NCI-H1105 treated with DMSO at 0.1 percent for 48 hours (cell line): ENCODE results near the gene ZBTB12.
"Not testable (repeated sequence)": the region's sequence is repeated elsewhere in the genome, so short reads cannot be mapped to it uniquely, and the experiment has no call there.

Source experiments
- DNase-seq: peaks from one replicate; lab custom pipeline; 2025; lab: John Stamatoyannopoulos, UW

ZBTB12 gene

GRCh38 chr6:31874836-31875572 lies 26.9 kb downstream of the ZBTB12 start:
- no peak for DNase-seq

- DNase-seq, result no peak
Measured at GRCh38 chr6:31874084-31874670, 27.7 kb downstream of the ZBTB12 start.

DNA sequence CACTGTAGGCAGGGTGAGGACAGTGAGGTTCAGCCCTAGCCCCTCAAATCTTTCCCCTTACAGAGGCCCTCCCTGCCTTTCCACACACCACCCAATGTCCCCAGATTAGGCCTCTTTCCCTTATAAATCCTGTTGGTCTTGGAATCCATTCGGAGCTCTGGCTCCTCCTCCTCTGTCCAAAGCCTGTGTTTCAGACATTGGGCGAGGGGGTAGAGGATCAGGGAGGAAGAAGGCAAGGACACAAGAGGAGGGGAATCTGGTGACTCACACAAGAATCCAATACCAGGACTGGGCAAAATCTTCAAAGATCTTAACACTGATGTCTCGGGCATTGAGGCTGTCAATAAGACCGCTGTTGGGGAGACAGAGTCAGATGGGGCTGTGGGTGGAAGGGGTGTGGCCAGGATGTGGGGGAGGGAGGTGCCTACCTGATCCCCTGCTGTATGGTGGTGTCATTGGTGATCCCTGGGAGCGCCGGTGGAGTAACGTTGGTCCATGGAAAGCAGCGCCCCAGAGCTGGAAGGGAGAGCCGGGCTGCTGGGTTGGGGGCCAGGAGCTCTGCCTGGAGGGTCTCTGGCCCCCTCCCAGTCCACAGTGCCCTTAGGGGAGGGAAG lies 30.7 kb downstream of the ZBTB12 start:
- DNase-seq, result no peak

GRCh38 chr6:31870385-31870921 lies 31.4 kb downstream of the ZBTB12 start:
- DNase-seq, result no peak

GRCh38 chr6:31869343-31869742 lies 32.5 kb downstream of the ZBTB12 start:
- no peak for DNase-seq

GRCh38 chr6:31868658-31868971 lies 33.3 kb downstream of the ZBTB12 start:
- not testable (repeated sequence) for DNase-seq

- DNase-seq, result no peak
Measured at GRCh38 chr6:31865205-31866118, 36.4 kb downstream of the ZBTB12 start.

DNA sequence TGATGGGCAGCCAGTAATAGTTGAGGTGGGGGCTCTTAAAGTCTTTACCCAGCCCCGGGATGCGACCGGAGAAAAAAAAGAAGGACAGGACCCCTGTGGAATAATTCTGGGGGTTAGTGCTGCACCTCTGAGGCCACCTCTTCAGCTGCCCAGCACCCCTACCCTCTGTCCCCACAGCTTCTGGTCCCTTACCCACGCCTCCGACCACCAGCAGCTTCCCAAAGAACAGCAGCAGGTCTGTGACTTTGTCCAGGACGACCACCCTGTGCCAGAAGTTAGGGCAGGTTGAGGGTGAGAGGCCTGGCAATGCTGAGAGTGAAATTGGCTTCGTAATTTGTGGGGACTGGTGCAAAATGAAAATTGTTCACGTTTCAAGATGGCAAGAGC lies 37.1 kb downstream of the ZBTB12 start:
- DNase-seq, result no peak

GRCh38 chr6:31864123-31864562 lies 37.7 kb downstream of the ZBTB12 start:
- DNase-seq, result not testable (repeated sequence)

DNA sequence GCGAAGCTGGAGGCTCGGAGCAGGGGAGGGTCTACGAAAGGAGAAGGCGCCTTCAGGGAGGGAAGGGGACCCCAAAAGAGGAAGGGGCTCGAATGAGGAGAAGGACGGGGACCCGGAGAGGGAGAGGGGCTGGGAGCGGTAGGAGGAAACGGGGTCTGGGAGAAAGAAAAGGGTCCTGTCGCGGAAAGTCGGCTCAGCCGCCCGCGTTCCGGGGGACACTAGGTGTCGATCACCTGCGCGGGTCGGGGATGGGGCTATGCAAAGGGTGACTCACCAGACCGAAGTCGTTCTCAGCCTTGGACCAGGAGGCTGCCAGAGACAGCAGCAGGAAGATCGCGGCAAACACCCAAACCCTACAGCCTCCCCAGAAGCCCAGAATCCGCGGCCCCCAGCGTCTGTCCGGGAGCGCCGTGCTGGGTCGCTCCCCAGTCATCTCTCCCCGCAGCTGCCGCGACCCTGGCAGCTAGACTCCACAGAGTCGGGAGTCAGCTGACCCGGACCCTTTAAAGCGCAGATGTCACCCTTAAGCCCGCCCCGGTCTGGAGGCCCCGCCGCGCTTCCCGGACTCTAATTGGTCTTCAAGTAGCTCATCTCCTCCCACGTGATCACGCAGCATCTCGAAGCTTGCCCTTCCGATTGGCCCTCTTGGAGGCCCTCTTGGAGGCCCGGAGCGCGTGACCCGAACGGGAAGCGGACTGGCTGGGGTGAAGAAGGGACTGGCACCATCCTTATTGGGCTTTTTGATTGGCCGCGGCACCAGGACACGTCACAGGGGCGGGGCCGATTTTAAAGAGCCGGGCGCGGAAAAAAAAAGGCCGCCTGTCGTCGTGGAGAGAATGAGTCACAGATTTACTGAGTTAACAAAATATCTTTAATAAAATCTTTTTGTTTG lies 39.3 kb downstream of the ZBTB12 start, which contains the start of gene NEU1:
Gene NEU1 (minus strand): TSS at position 478 of the 892 bp plus-strand sequence. CDS start 45 bp downstream, at position 433.
- DNase-seq, result peak; percentile 100

- DNase-seq, result no peak
Measured at GRCh38 chr6:31861919-31862343, 40.0 kb downstream of the ZBTB12 start.

GRCh38 chr6:31861150-31861549 lies 40.7 kb downstream of the ZBTB12 start:
- DNase-seq, result no peak

DNA sequence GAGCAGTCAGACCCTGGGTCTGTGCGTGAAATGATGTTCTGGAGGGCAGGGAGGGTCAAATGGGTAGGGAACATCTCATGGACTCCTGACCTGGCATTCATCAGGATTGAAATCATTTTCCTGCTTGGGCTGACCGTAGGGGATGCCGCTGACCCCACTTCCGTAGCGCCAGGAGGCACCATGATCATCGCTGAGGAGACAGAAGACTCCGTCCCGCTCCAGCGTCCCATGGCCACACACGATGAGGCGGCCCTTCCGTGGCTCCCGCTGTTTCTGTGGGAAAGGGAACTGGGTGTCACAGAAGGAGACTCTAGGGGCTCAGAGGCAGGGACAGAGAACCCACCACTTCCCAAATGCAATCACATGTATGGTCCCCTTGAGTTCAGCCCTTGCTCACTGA lies 41.5 kb downstream of the ZBTB12 start:
- DNase-seq, result no peak

DNA sequence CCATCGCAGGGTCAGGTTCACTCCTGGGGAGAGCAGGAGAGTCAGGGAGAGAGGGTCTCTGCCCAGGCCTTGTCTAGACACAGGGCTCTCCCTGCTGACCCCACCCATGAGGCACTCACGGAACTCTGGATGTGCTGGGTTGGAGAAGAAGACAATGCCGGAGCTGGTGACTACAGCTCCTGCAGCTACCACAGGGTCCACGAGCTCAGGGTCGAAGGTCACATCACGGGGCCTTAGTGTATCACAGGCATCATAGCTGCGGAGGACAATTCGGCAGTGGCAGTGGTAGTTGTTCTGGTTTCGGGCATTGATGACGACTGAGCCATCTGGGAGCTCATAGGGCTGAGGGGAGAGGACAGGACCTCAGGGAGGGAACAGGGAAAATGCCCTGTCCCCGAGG lies 42.0 kb downstream of the ZBTB12 start:
- no peak for DNase-seq

DNA sequence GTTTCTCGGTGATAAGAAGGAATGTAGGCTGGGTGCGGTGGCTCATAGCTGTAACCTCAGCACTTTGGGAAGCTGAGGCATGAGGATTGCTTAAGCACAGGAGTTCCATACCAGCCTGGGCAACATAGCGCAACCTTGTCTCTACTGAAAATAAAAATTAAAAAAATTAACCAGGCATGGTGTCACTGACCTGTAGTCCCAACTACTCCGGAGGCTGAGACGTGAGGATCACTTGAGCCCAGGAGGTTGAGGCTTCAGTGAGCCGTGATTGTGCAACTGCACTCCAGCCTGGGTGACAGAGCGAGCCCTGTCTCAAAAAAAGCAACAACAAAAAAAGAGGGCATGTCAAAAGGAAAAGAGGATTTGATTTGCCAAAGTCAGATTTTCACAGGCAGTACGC lies 43.2 kb downstream of the ZBTB12 start:
- no peak for DNase-seq

- not testable (repeated sequence) for DNase-seq
Measured at GRCh38 chr6:31857774-31858173, 44.1 kb downstream of the ZBTB12 start.

DNA sequence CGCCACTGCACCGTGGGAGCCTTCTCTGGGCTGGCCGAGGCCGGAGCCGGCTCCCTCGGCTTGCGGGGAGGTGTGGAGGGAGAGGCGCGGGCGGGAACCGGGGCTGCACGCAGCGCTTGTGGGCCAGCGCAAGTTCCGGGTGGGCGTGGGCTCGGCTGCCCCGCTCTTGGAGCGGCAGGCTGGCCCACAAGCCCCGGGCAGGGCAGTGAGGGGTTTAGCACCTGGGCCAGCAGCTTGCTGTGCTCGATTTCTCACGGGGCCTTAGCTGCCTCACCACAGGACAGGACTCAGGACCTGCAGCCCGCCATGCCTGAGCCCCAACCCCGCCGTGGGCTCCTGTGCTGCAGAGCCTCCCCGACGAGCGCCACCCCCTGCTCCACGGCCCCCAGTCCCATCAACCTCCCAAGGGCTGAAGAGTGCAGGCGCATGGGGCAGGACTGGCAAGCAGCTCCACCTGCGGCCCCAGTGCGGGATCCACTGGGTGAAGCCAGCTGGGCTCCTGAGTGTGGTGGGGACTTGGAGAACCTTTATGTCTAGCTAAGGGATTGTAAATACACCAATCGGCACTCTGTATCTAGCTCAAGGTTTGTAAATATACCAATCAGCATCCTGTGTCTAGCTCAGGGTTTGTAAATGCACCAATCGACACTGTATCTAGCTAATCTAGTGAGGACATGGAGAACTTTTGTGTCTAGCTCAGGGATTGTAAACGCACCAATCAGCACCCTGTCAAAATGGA lies 49.7 kb downstream of the ZBTB12 start:
- DNase-seq, result not testable (repeated sequence)

- no peak for DNase-seq
Measured at GRCh38 chr6:31851485-31851832, 50.4 kb downstream of the ZBTB12 start.

- no peak for DNase-seq
Measured at GRCh38 chr6:31850765-31851484, 51.0 kb downstream of the ZBTB12 start.
